Right hindlimb (tissue), 1 donor: ENCODE results near the gene LGMN.

Source experiments
- DNase-seq: peaks from one replicate; pipeline ENCODE4 v3.0.0-alpha.2; 2018

LGMN gene

GRCh38 chr14:92670643-92671366 is 77.6 kb downstream of the LGMN start:
- no peak for DNase-seq

GRCh38 chr14:92670160-92670559 is 78.3 kb downstream of the LGMN start:
- DNase-seq, result peak; percentile 78

DNA sequence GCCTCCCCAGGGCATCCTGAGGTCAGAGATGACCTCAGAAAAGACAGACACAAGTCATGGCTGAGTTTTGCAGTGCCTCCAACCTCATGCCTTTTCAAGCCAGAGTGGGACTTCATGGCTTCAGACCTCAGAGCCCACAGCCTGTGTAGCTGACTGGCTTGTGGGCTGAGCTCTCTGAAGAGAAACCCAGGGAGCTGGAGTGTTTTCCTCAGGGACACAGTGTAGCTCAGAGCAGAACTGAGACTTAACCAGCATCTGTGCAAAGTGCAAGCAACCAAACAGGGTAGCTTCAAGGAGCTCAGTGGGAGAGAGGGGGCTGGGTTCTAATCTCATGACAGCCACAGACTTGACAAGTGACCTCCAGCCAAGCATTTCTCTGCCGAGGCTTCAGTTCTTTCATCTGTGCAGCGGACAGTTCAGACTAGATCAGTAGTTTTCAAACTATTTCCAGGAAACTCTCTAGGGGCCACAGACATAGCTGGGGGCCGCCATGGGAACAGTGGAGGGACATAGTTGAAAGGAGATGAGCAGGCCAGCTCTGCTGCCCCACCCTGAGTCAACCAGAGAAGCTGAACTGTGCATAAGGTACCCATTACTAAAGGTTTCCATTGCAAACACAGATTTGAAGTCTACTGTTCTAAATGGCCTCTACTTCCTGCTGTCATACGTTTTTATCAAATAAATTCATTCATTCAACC is 80.0 kb downstream of the LGMN start:
- no peak for DNase-seq

- DNase-seq, result no peak
Observed at GRCh38 chr14:92666251-92666650, 82.2 kb downstream of the LGMN start.

DNA sequence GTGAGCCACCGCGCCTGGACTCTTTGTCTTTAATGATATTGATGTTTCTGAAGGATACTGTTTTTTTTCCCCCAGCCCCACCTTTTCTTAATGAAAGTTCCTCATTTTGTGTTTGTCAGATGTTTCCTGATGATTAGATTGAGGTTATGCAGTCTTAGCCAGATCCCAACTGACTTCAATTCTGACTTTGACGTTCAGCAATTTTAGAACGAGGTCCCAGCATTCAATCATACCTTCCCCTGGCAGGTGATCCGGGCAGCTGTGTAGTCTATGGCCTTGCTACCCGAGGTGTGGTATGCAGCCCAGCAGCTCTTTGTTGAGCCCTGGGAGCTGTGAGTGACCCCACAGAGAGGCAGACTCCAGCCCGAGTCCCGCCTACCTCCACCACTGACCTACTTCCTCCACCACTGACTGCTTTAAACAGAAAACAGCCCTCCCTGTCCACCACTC is 82.7 kb downstream of the LGMN start:
- no peak for DNase-seq

DNA sequence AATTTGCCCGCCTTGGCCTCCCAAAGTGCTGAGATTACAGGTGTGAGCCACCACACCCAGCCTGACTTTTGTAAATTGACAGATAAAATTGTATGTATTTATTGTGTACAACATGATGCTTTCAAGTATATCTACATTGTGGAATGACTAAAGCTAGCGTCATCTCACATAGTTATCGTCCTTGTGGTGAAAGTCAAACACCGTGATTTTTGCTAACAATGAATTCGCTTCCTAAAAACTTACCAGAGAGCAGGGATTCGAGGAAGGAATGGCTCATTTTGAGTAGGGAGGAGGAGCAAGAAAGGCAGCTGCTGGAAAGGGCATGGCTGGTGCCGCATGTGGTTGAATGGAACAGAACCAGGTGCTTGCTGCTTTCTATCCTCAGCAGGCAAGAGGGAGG is 85.4 kb downstream of the LGMN start:
- no peak for DNase-seq

- no peak for DNase-seq
Observed at GRCh38 chr14:92660571-92660970, 87.9 kb downstream of the LGMN start.

- no peak for DNase-seq
Observed at GRCh38 chr14:92659765-92660561, 88.5 kb downstream of the LGMN start.

- DNase-seq, result no peak
Observed at GRCh38 chr14:92658684-92659083, 89.7 kb downstream of the LGMN start.

DNA sequence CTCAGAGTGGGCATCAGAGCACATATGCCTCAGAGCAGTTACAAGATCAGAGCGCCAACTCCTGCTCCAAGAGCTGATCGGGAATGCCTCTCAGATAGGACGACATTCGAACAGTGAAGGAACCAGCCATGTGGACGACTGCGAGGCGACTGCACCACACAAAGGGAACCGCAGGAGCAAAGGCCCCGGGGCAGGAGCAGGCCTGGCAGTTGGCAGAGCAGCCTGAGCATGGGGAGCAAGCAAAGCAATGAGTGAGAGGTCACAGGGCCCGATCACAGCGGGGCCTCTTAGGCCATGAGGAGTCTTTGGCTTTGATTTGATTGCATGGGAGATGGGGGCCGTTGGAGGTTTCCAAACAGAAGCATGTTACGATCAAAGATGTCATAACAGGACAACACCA is 90.3 kb downstream of the LGMN start:
- DNase-seq, result no peak

DNA sequence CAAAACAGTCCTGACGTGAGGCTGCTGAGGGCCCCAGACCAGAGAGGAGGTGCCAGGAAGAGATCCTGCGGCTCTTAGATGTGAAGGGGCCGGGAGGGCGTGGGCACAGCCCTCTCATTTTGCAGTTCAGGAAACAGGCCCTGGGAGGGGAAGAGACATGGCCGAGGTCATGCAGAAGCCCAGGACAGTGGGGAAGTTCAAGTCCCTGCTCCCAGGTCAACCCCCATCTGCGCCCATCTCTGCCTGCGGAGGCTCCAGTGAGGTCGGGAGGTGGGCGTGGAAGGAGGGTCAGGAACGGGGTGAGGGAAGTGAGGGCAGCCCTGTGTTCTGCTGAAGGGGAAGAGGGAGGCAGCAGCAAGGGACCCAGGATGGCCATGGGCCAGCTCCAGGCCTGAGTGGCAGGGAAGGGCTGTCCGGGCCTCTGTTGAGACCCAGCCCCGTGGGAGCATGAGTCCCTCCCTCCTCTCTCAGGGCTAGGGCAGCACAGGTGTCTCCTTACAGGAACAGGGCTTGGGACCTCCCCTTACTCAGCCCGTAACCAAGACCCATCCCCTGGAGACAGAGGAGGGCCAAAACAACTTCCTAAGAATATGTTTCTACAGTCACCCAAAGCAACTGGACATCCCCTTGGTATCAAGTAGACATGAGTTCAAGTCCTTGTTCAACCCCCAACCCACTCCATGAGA is 90.8 kb downstream of the LGMN start:
- DNase-seq, result no peak

DNA sequence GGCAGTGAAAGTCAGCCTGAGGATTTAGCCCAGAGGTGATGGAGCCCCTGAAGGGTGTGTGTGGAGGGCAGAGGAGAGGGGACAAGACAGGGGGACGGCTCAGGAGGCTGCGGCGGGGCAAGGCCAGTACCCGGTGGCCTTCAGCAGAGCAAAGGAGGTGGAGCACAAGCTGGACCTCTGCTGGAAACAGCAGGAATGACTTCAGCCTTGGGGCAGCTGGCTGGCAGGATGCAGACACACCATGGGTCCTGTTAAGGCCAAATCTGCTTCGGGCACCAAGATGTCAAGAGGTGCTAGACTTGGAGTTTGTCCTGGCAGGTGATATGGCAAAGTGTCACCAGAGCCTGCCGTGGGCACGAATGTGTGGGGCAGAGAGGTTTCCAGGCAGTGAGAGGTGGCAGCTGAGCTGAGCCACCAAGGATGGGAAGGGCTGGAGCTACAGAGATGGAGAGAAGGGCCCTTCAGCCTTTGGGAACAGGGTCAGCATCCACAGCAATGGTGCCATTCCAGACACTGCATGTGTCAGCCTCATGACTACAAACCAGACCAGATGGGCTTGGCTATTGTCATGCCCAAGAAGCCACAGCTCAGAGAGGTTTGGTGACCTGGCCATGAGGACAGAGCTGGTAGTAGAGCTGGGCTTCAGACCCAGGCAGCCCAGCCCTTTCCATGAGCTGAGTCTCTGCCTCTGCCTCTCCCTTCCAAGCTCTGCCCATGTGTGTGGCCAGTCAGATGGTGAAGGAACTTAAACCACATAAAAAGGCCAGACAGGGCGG is 91.9 kb downstream of the LGMN start:
- DNase-seq, result no peak

- DNase-seq, result no peak
Observed at GRCh38 chr14:92655419-92656201, 92.8 kb downstream of the LGMN start.

- DNase-seq, result no peak
Observed at GRCh38 chr14:92654239-92654901, 94.1 kb downstream of the LGMN start.
